HPDE6-E6E7 (cell line): ENCODE results near the gene RBMS3.
A peak's percentile ranks its signal among the peaks of the same experiment; 100 is the strongest.
"Not testable (repeated sequence)": the region's sequence is repeated elsewhere in the genome, so short reads cannot be mapped to it uniquely, and the experiment has no call there.

Experiments used
- DNase-seq: peaks from one replicate; pipeline ENCODE4 v3.0.0; 2011; ENCODE audit warnings: missing footprints; ENCODE audit errors: extremely low spot score

Gene RBMS3

GRCh38 chr3:30012941-30013543, 732.2 kb downstream of the RBMS3 start:
- DNase-seq = peak; percentile 1

- no peak for DNase-seq
Observed at GRCh38 chr3:30017901-30018300, 737.0 kb downstream of the RBMS3 start.

- DNase-seq = no peak
Observed at GRCh38 chr3:30020380-30020779, 739.5 kb downstream of the RBMS3 start.

GRCh38 chr3:30024466-30024865, 743.6 kb downstream of the RBMS3 start:
- no peak for DNase-seq

- no peak for DNase-seq
Observed at GRCh38 chr3:30026851-30027250, 746.0 kb downstream of the RBMS3 start.

GRCh38 chr3:30034246-30034991, 753.5 kb downstream of the RBMS3 start:
- DNase-seq = no peak

- DNase-seq = no peak
Observed at GRCh38 chr3:30035935-30036567, 755.2 kb downstream of the RBMS3 start.

- DNase-seq = no peak
Observed at GRCh38 chr3:30040126-30040525, 759.3 kb downstream of the RBMS3 start.

GRCh38 chr3:30041481-30041880, 760.6 kb downstream of the RBMS3 start:
- not testable (repeated sequence) for DNase-seq

- peak; percentile 1 for DNase-seq
Observed at GRCh38 chr3:30042274-30042859, 761.5 kb downstream of the RBMS3 start.

GRCh38 chr3:30042916-30043555, 762.2 kb downstream of the RBMS3 start:
- no peak for DNase-seq

- no peak for DNase-seq
Observed at GRCh38 chr3:30044515-30044914, 763.6 kb downstream of the RBMS3 start.

GRCh38 chr3:30048431-30048830, 767.6 kb downstream of the RBMS3 start:
- no peak for DNase-seq

GRCh38 chr3:30050116-30050515, 769.2 kb downstream of the RBMS3 start:
- not testable (repeated sequence) for DNase-seq

- no peak for DNase-seq
Observed at GRCh38 chr3:30059240-30059639, 778.4 kb downstream of the RBMS3 start.
